Panc1 (cell line): ENCODE measurements around the gene METTL1. TPM values are rescaled to one million over a fixed set of nuclear protein-coding genes. Genes with fewer than 3 reads are reported as not detected.

ENCODE experiments used
- ATAC-seq: fragments of 200-7000 bp; cut with Tn5 transposase; 2 replicates; pipeline ENCODE4 v1.9.1; 2020; ENCODE audit warnings: mild to moderate bottlenecking, moderate library complexity
- BruUV-seq: library from RNA; stranded (reverse); fragments of 400-500 nt; replicated peaks from 2 replicates; lab custom pipeline; 2021; lab: Mats Ljungman, UMichigan
- CTCF ChIA-PET: fragments of 300-600 bp; sonication (Branson Sonifier 250); formaldehyde crosslinking; loops from one replicate; lab custom pipeline; 2022; ENCODE audit warnings: antibody characterized with exemption; lab: Charles Lee
- POLR2A ChIA-PET: fragments of 300-600 bp; sonication (Branson Sonifier 250); formaldehyde crosslinking; loops from one replicate; lab custom pipeline; 2022; ENCODE audit warnings: antibody characterized with exemption; lab: Charles Lee
- DNase-seq: peaks from one replicate; pipeline ENCODE4 v3.0.0-alpha.2; 2010; ENCODE audit warnings: low read depth, low spot score
- H3K27ac ChIP-seq: 2 replicates; pipeline ENCODE4 v1.5.1; 2011; ENCODE audit warnings: mild to moderate bottlenecking, low read length, inconsistent platforms
- H3K27me3 ChIP-seq: fragments of 200-500 bp; sonication (Bioruptor generic); 2 replicates; pipeline ENCODE4 v1.6.0; 2014; ENCODE audit warnings: low read length, inconsistent platforms; ENCODE audit not compliant: control insufficient read depth, insufficient read depth
- H3K36me3 ChIP-seq: fragments of 200-500 bp; sonication (Bioruptor generic); 2 replicates; pipeline ENCODE4 v1.5.1; 2014; ENCODE audit warnings: inconsistent platforms, mild to moderate bottlenecking, low read length, moderate library complexity; ENCODE audit not compliant: control insufficient read depth, insufficient read depth
- H3K4me1 ChIP-seq: 2 replicates; pipeline ENCODE4 v1.5.1; 2011; ENCODE audit warnings: inconsistent platforms, mild to moderate bottlenecking, low read length, moderate library complexity; ENCODE audit not compliant: control insufficient read depth, insufficient read depth
- H3K4me3 ChIP-seq, 2 experiments: 2 replicates each; pipeline ENCODE4 v1.5.1; 2011 to 2012; ENCODE audit warnings: low read depth in 2 of 2, low read length in 2 of 2, mild to moderate bottlenecking in 2 of 2, inconsistent platforms in 1 of 2, moderate library complexity in 1 of 2
- H3K9me3 ChIP-seq: fragments of 200-500 bp; sonication (Bioruptor generic); 2 replicates; pipeline ENCODE4 v1.5.1; 2014; ENCODE audit warnings: low read depth, mild to moderate bottlenecking, inconsistent platforms, low read length, moderate library complexity; ENCODE audit not compliant: control insufficient read depth, insufficient read depth
- POLR2AphosphoS5 ChIP-seq: IDR thresholded peaks from 2 replicates; pipeline ENCODE4 v1.6.1; 2012; ENCODE audit warnings: mild to moderate bottlenecking, low read depth, low read length, moderate library complexity
- SIN3A ChIP-seq: IDR thresholded peaks from 2 replicates; pipeline ENCODE4 v1.6.1; 2012; ENCODE audit warnings: low read depth, mild to moderate bottlenecking, low read length, moderate library complexity, borderline replicate concordance; ENCODE audit not compliant: insufficient read depth
- TCF7L2 ChIP-seq: IDR thresholded peaks from 2 replicates; pipeline ENCODE4 v1.6.1; 2011; ENCODE audit warnings: mild to moderate bottlenecking, low read depth, low read length, inconsistent platforms
- in situ Hi-C: cut with HindIII; loops from 2 replicates; pipeline ENCODE4 v1.10.0; 2016; ENCODE audit warnings: low sequenced_read_pairs, low pct_unique_long_range_greater_than_20kb
- intact Hi-C: fragments of 100-400 bp; cut with micrococcal nuclease; formaldehyde crosslinking; loops from one replicate; pipeline ENCODE4 v1.10.0; 2022; ENCODE audit not compliant: unreplicated experiment
- total RNA-seq: library from RNA; stranded (reverse); gene quantifications from one replicate; pipeline ENCODE4 v1.2.1, GENCODE V29; 2021; ENCODE audit not compliant: unreplicated experiment
- TF ChIP-seq, protein P1 (sequence below): fragments of 450-650 bp; IDR thresholded peaks from 2 replicates; pipeline ENCODE4 v1.5.1; 2017; ENCODE audit warnings: mild to moderate bottlenecking
- TF ChIP-seq, protein P2 (sequence below), 2 experiments: IDR thresholded peaks; 2 replicates each; pipeline ENCODE4 v1.6.1; 2011 to 2012; ENCODE audit warnings: low read depth in 2 of 2, control low read depth in 1 of 2, low read length in 1 of 2, mild to moderate bottlenecking in 1 of 2, moderate library complexity in 1 of 2; ENCODE audit not compliant: insufficient read depth in 1 of 2

Gene METTL1
- total RNA-seq, 1 experiment from 2014 or later: 46.5 TPM

DNA sequence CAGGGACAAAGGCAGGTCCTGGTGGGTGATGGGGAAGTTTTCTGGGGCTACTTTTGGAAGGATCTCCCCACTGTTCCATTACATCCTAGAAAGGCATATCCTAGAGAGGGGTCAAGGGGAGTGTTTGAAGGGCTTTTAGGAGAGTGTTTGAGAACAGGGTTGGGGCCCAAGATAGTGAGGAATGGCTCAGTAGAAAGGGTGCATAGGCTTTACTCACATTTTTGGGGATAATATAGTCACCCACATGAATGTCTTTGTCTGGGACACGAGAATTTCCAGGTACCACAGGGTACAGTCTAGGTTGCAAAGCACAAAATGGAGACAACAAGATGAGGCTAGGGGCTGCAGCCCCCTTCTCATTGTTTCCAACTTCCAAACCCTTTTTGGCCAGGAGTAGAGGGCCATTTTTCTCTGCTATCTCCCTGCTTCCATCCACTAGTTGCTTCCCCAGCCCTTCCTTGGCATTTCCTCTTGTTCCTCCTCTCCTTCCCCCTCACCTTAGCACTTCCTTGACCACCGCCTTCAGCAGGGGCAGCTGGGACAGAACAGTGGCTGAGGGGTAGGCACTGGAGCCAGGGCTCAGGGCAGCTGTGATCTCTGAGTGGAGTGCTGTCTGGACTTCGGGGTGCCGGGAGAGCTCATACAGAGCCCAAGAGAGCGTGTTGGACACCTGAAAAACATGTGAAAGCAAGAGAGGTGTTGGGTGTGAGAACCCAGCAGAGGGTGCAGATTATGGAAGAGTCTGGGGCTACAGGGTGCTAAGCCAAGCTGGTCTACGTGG is 7.8 kb downstream of the METTL1 start:
- POLR2A ChIA-PET: no interaction called here
- Histone ChIP-seq H3K4me1 (peaks cover 15% of the 10 kb centered on the region), H3K4me3 (peak overlapping the region in 1 of 2 experiments; percentile 57; a peak in 1 of 4 replicates), H3K36me3 (no peaks in the 10 kb centered on the region; the same call in 1 of the 2 replicates), H3K27ac (no peak overlapping the region), H3K27me3 (peaks cover 4% of the 10 kb centered on the region; the same call in 1 of the 2 replicates), H3K9me3 (no peaks in the 10 kb centered on the region)
- no peak for ATAC-seq
- TF ChIP-seq POLR2AphosphoS5 (no peak), SIN3A (no peak), TCF7L2 (no peak)
- TF ChIP-seq, protein P1, sequence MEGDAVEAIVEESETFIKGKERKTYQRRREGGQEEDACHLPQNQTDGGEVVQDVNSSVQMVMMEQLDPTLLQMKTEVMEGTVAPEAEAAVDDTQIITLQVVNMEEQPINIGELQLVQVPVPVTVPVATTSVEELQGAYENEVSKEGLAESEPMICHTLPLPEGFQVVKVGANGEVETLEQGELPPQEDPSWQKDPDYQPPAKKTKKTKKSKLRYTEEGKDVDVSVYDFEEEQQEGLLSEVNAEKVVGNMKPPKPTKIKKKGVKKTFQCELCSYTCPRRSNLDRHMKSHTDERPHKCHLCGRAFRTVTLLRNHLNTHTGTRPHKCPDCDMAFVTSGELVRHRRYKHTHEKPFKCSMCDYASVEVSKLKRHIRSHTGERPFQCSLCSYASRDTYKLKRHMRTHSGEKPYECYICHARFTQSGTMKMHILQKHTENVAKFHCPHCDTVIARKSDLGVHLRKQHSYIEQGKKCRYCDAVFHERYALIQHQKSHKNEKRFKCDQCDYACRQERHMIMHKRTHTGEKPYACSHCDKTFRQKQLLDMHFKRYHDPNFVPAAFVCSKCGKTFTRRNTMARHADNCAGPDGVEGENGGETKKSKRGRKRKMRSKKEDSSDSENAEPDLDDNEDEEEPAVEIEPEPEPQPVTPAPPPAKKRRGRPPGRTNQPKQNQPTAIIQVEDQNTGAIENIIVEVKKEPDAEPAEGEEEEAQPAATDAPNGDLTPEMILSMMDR: no peak
- TF ChIP-seq, protein P2, sequence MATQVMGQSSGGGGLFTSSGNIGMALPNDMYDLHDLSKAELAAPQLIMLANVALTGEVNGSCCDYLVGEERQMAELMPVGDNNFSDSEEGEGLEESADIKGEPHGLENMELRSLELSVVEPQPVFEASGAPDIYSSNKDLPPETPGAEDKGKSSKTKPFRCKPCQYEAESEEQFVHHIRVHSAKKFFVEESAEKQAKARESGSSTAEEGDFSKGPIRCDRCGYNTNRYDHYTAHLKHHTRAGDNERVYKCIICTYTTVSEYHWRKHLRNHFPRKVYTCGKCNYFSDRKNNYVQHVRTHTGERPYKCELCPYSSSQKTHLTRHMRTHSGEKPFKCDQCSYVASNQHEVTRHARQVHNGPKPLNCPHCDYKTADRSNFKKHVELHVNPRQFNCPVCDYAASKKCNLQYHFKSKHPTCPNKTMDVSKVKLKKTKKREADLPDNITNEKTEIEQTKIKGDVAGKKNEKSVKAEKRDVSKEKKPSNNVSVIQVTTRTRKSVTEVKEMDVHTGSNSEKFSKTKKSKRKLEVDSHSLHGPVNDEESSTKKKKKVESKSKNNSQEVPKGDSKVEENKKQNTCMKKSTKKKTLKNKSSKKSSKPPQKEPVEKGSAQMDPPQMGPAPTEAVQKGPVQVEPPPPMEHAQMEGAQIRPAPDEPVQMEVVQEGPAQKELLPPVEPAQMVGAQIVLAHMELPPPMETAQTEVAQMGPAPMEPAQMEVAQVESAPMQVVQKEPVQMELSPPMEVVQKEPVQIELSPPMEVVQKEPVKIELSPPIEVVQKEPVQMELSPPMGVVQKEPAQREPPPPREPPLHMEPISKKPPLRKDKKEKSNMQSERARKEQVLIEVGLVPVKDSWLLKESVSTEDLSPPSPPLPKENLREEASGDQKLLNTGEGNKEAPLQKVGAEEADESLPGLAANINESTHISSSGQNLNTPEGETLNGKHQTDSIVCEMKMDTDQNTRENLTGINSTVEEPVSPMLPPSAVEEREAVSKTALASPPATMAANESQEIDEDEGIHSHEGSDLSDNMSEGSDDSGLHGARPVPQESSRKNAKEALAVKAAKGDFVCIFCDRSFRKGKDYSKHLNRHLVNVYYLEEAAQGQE (IDR thresholded peaks at IDR 0.05; ENCODE audit: insufficient read depth in 1 of 2, low read depth in 2 of 2, low read length in 1 of 2): no peak
- in situ Hi-C loops (no loop called here), intact Hi-C loops (no loop called here)
- CTCF ChIA-PET: no interaction called here
- BruUV-seq: no TSS peak
- no peak for DNase-seq

DNA sequence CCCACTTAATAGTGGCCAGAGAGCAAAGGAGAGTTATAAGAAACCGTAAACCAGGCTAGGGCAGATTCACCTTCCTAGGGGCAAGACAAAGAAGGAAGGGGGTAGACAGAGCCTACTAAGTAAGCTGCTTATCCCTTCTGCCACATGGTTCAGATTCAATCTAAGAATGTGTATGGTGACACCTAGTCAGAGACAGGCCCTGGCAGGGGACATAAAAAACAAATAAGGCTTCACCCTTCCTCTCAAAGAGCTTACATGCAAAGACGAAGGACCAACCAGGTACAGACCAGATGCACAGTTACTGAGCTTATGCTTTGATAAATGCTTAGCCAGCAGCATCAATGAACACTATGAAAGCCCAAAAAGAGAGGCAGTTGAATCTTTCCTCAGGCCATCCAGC is 9.4 kb downstream of the METTL1 start:
- CTCF ChIA-PET: no interaction called here
- H3K27ac ChIP-seq: no peak overlapping the region
- POLR2A ChIA-PET: no interaction called here
- intact Hi-C loops (no loop called here), in situ Hi-C loops (no loop called here)
- peaks cover 11% of the 10 kb centered on the region for H3K4me1 ChIP-seq
- no peak overlapping the region for H3K4me3 ChIP-seq
- TF ChIP-seq POLR2AphosphoS5 (no peak), SIN3A (no peak), TCF7L2 (no peak)
- TF ChIP-seq, protein P2 (IDR thresholded peaks at IDR 0.05; ENCODE audit: insufficient read depth in 1 of 2, low read depth in 2 of 2, low read length in 1 of 2): no peak
- TF ChIP-seq, protein P1: no peak
- no TSS peak for BruUV-seq
- DNase-seq (no peak), ATAC-seq (no peak)
- H3K9me3 ChIP-seq: no peaks in the 10 kb centered on the region
- H3K36me3 ChIP-seq: no peaks in the 10 kb centered on the region
- peaks cover 4% of the 10 kb centered on the region; the same call in 1 of the 2 replicates for H3K27me3 ChIP-seq
